Liver (tissue), 9 donors: ENCODE measurements around the gene RPL10A. TPM values are rescaled to one million over a fixed set of nuclear protein-coding genes. Genes with fewer than 3 reads are reported as not detected.

ENCODE experiments used
- DNase-seq: peaks from one replicate; pipeline ENCODE4 v3.0.0-alpha.2; 2017; ENCODE audit warnings: low spot score
- H3K27ac ChIP-seq, 2 donors: one replicate each; pipeline ENCODE4 v1.7.0; 2013; ENCODE audit warnings: inconsistent platforms in 2 of 2, low read length in 2 of 2, control low read depth in 1 of 2, low read depth in 1 of 2, mild to moderate bottlenecking in 1 of 2
- H3K27me3 ChIP-seq, 4 donors: one replicate each; pipeline versions ENCODE4 v1.6.1 to v1.7.0; 2013; ENCODE audit warnings: low read length in 3 of 4, inconsistent platforms in 1 of 4, mild to moderate bottlenecking in 1 of 4, moderate library complexity in 1 of 4; ENCODE audit not compliant: control insufficient read depth in 4 of 4, insufficient read depth in 4 of 4
- H3K36me3 ChIP-seq, 4 donors: one replicate each; pipeline versions ENCODE4 v1.6.1 to v1.7.0; 2013; ENCODE audit warnings: low read length in 3 of 4, mild to moderate bottlenecking in 3 of 4, low read depth in 1 of 4, moderate library complexity in 1 of 4; ENCODE audit not compliant: control insufficient read depth in 4 of 4, insufficient read depth in 3 of 4
- H3K4me1 ChIP-seq, 4 donors: one replicate each; pipeline versions ENCODE4 v1.6.1 to v1.7.0; 2013; ENCODE audit warnings: low read length in 3 of 4, mild to moderate bottlenecking in 3 of 4, moderate library complexity in 1 of 4; ENCODE audit not compliant: control insufficient read depth in 4 of 4, insufficient read depth in 4 of 4
- H3K4me3 ChIP-seq, 3 donors: one replicate each; pipeline versions ENCODE4 v1.6.1 to v1.7.0; 2013; ENCODE audit warnings: low read length in 3 of 3, control low read depth in 1 of 3, low read depth in 1 of 3, mild to moderate bottlenecking in 1 of 3
- H3K9ac ChIP-seq, 2 donors: one replicate each; pipeline ENCODE4 v1.7.0; 2013; ENCODE audit warnings: low read length in 2 of 2, mild to moderate bottlenecking in 2 of 2, moderate library complexity in 2 of 2, control low read depth in 1 of 2, low read depth in 1 of 2
- H3K9me3 ChIP-seq, 4 donors: one replicate each; pipeline versions ENCODE4 v1.6.1 to v1.7.0; 2013; ENCODE audit warnings: low read length in 3 of 4; ENCODE audit not compliant: control insufficient read depth in 4 of 4
- EGR1 ChIP-seq, 2 donors: IDR thresholded peaks; 2 replicates each; pipeline ENCODE4 v1.6.1; 2016 to 2018; ENCODE audit warnings: antibody characterized with exemption in 2 of 2, low read depth in 2 of 2
- FOXA1 ChIP-seq: IDR thresholded peaks from 2 replicates; pipeline ENCODE4 v1.6.1; 2016; ENCODE audit warnings: antibody characterized with exemption
- GABPA ChIP-seq, 2 donors: IDR thresholded peaks in 1 of 2; conservative IDR thresholded peaks in 1 of 2; 2 replicates each; pipeline ENCODE4 v1.6.1; 2016; ENCODE audit warnings: antibody characterized with exemption in 2 of 2, mild to moderate bottlenecking in 1 of 2, moderate library complexity in 1 of 2
- HNF4A ChIP-seq, 2 donors: conservative IDR thresholded peaks; 2 replicates each; pipeline ENCODE4 v1.6.1; 2016; ENCODE audit warnings: antibody characterized with exemption in 2 of 2, mild to moderate bottlenecking in 2 of 2
- JUND ChIP-seq, 2 donors: IDR thresholded peaks; 2 replicates each; pipeline ENCODE4 v1.6.1; 2016; ENCODE audit warnings: antibody characterized with exemption in 2 of 2
- NR2F2 ChIP-seq: IDR thresholded peaks from 2 replicates; pipeline ENCODE4 v1.6.1; 2016; ENCODE audit warnings: antibody characterized with exemption
- RAD21 ChIP-seq, 2 donors: IDR thresholded peaks; 2 replicates each; pipeline ENCODE4 v1.6.1; 2016; ENCODE audit warnings: antibody characterized with exemption in 2 of 2, mild to moderate bottlenecking in 2 of 2
- SP1 ChIP-seq: IDR thresholded peaks from 2 replicates; pipeline ENCODE4 v1.6.1; 2018; ENCODE audit warnings: antibody characterized with exemption, mild to moderate bottlenecking
- YY1 ChIP-seq: IDR thresholded peaks from 2 replicates; pipeline ENCODE4 v1.6.1; 2016; ENCODE audit warnings: antibody characterized with exemption, mild to moderate bottlenecking
- WGBS: extraction: QIAGEN DNeasy Blood & Tissue Kit; methylation state at CpG from one replicate; pipeline ENCODE4 v1.1.7; 2013; 5-methylcytosine and 5-hydroxymethylcytosine counted together
- polyA plus RNA-seq, 2 donors: library from polyadenylated mRNA; stranded (reverse) in 1 of 2; unstranded in 1 of 2; fragments of 200-250 nt in 1 of 2; fragments of >200 nt in 1 of 2; fragmentation: Nextera tagmentation in 1 of 2; extraction: Ambion mirVana in 1 of 2; gene quantifications; one replicate each; pipeline versions ENCODE4 v1.2.1 to v1.2.3, GENCODE V29; 2013 to 2015
- total RNA-seq, 2 donors: library from RNA; depleted of rRNA; stranded (reverse); fragments of >200 nt; gene quantifications; one replicate each; pipeline ENCODE4 v1.2.3, GENCODE V29; 2014
- TF ChIP-seq, protein P1 (sequence below): fragments of 150-350 bp; IDR thresholded peaks from 2 replicates; pipeline ENCODE4 v1.5.1; 2017; ENCODE audit warnings: improper control_type of control experiment, low read depth, low read length; ENCODE audit not compliant: missing input control
- TF ChIP-seq, protein P2 (sequence below): IDR thresholded peaks from 2 replicates; pipeline ENCODE4 v1.6.1; 2016; ENCODE audit warnings: antibody characterized with exemption, mild to moderate bottlenecking
- TF ChIP-seq, protein P3 (sequence below): IDR thresholded peaks from 2 replicates; pipeline ENCODE4 v1.6.1; 2016; ENCODE audit warnings: antibody characterized with exemption
- TF ChIP-seq, protein P4 (sequence below): IDR thresholded peaks from 2 replicates; pipeline ENCODE4 v1.6.1; 2016; ENCODE audit warnings: antibody characterized with exemption
- TF ChIP-seq, protein P5 (sequence below): IDR thresholded peaks from 2 replicates; pipeline ENCODE4 v1.6.1; 2016; ENCODE audit warnings: antibody characterized with exemption
- donor health status: healthy.
- donor health status: healthy.
- donor health status: healthy.
- donor health status: healthy.
- donor health status: healthy.

RPL10A gene
- total and polyA plus RNA-seq, 4 donors, result 213 to 1,235 (median 528) TPM

DNA sequence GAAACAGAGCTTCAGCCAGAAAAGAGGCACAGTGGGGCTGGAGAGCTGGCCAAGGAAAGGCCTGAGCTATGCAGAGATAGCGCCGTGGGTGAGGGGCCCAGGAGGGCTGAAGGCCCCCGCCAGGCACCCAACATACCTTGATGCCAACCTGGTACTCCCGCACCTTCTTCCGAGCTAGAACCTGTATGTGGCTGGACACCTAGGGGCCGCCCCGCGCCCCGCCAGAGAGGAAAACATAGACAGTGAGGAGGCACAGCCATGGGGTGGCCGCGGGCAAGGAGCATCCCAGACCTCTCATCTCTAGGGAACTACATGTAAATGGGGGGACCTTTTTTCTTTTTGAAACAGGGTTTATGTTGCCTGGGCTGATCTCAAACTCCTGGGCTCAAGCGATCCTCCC lies 12.0 kb downstream of the RPL10A start:
- TF ChIP-seq FOXA1, result no peak
- TF ChIP-seq NR2F2, result no peak
- no peak for TF ChIP-seq YY1
- TF ChIP-seq JUND (IDR thresholded peaks at IDR 0.05), result no peak
- no peak for TF ChIP-seq SP1
- no peak for TF ChIP-seq GABPA (IDR thresholded peaks at IDR 0.05 in 1 of 2, conservative IDR thresholded peaks at IDR 0.05 in 1 of 2)
- TF ChIP-seq, protein P1, sequence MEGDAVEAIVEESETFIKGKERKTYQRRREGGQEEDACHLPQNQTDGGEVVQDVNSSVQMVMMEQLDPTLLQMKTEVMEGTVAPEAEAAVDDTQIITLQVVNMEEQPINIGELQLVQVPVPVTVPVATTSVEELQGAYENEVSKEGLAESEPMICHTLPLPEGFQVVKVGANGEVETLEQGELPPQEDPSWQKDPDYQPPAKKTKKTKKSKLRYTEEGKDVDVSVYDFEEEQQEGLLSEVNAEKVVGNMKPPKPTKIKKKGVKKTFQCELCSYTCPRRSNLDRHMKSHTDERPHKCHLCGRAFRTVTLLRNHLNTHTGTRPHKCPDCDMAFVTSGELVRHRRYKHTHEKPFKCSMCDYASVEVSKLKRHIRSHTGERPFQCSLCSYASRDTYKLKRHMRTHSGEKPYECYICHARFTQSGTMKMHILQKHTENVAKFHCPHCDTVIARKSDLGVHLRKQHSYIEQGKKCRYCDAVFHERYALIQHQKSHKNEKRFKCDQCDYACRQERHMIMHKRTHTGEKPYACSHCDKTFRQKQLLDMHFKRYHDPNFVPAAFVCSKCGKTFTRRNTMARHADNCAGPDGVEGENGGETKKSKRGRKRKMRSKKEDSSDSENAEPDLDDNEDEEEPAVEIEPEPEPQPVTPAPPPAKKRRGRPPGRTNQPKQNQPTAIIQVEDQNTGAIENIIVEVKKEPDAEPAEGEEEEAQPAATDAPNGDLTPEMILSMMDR, result no peak
- TF ChIP-seq, protein P2, sequence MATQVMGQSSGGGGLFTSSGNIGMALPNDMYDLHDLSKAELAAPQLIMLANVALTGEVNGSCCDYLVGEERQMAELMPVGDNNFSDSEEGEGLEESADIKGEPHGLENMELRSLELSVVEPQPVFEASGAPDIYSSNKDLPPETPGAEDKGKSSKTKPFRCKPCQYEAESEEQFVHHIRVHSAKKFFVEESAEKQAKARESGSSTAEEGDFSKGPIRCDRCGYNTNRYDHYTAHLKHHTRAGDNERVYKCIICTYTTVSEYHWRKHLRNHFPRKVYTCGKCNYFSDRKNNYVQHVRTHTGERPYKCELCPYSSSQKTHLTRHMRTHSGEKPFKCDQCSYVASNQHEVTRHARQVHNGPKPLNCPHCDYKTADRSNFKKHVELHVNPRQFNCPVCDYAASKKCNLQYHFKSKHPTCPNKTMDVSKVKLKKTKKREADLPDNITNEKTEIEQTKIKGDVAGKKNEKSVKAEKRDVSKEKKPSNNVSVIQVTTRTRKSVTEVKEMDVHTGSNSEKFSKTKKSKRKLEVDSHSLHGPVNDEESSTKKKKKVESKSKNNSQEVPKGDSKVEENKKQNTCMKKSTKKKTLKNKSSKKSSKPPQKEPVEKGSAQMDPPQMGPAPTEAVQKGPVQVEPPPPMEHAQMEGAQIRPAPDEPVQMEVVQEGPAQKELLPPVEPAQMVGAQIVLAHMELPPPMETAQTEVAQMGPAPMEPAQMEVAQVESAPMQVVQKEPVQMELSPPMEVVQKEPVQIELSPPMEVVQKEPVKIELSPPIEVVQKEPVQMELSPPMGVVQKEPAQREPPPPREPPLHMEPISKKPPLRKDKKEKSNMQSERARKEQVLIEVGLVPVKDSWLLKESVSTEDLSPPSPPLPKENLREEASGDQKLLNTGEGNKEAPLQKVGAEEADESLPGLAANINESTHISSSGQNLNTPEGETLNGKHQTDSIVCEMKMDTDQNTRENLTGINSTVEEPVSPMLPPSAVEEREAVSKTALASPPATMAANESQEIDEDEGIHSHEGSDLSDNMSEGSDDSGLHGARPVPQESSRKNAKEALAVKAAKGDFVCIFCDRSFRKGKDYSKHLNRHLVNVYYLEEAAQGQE, result no peak
- no peak for TF ChIP-seq HNF4A (conservative IDR thresholded peaks at IDR 0.05)
- TF ChIP-seq, protein P3, sequence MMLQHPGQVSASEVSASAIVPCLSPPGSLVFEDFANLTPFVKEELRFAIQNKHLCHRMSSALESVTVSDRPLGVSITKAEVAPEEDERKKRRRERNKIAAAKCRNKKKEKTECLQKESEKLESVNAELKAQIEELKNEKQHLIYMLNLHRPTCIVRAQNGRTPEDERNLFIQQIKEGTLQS, result no peak
- TF ChIP-seq, protein P4, sequence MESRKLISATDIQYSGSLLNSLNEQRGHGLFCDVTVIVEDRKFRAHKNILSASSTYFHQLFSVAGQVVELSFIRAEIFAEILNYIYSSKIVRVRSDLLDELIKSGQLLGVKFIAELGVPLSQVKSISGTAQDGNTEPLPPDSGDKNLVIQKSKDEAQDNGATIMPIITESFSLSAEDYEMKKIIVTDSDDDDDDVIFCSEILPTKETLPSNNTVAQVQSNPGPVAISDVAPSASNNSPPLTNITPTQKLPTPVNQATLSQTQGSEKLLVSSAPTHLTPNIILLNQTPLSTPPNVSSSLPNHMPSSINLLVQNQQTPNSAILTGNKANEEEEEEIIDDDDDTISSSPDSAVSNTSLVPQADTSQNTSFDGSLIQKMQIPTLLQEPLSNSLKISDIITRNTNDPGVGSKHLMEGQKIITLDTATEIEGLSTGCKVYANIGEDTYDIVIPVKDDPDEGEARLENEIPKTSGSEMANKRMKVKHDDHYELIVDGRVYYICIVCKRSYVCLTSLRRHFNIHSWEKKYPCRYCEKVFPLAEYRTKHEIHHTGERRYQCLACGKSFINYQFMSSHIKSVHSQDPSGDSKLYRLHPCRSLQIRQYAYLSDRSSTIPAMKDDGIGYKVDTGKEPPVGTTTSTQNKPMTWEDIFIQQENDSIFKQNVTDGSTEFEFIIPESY, result no peak
- TF ChIP-seq, protein P5, sequence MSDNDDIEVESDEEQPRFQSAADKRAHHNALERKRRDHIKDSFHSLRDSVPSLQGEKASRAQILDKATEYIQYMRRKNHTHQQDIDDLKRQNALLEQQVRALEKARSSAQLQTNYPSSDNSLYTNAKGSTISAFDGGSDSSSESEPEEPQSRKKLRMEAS, result no peak
- no peak for TF ChIP-seq EGR1 (IDR thresholded peaks at IDR 0.05; ENCODE audit: low read depth in 2 of 2)
- Histone ChIP-seq H3K27me3 (no peaks in the 10 kb centered on the region), H3K4me3 (no peak overlapping the region), H3K9ac (no peak overlapping the region), H3K4me1 (peaks cover 0 to 8% (median 4%) of the 10 kb centered on the region in 4 donors), H3K9me3 (no peaks in the 10 kb centered on the region), H3K27ac (no peak overlapping the region), H3K36me3 (peaks cover 0 to 24% (median 5%) of the 10 kb centered on the region in 4 donors)
- WGBS, result 97% methylated on average over 12 of the region's 12 CpGs
- DNase-seq, result no peak

DNA sequence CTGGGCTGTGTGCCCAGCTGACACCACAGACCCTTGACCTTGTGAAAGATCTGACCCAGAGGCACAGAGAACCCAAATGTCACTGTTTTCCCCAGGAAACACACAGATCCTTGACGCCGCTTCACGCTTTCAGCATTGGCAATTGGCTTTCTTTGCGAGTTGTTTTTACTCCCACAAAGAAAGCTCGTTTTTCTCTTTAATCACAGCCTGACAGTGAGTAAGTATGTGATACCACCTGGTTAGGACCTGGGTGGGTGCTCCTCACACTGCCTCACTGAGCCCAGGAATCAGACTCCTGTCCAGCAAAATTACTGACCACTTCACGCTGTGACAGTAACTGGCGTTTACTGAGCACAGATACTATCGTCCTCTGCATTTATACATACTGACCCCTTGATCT lies 13.0 kb downstream of the RPL10A start:
- Histone ChIP-seq H3K27me3 (no peaks in the 10 kb centered on the region), H3K36me3 (peaks cover 0 to 16% (median 5%) of the 10 kb centered on the region in 4 donors), H3K27ac (no peak overlapping the region), H3K4me3 (no peak overlapping the region), H3K4me1 (peaks cover 0 to 8% (median 5%) of the 10 kb centered on the region in 4 donors), H3K9me3 (no peaks in the 10 kb centered on the region), H3K9ac (no peak overlapping the region)
- no peak for DNase-seq
- WGBS, result 83% methylated on average over 8 of the region's 8 CpGs
- TF ChIP-seq RAD21 (IDR thresholded peaks at IDR 0.05) (no peak), NR2F2 (no peak), HNF4A (conservative IDR thresholded peaks at IDR 0.05) (no peak), SP1 (no peak)
- TF ChIP-seq, protein P2, result no peak
- TF ChIP-seq, protein P5, result no peak
- TF ChIP-seq, protein P1, result no peak
- TF ChIP-seq, protein P4, result no peak
